C4-2B (cell line): ENCODE measurements around the gene PAQR6.
A peak's percentile ranks its signal among the peaks of the same experiment; 100 is the strongest.

Experiments used
- H3K27ac ChIP-seq: fragments of 450-650 bp; 2 replicates; pipeline ENCODE4 v1.5.1; 2017
- ZFX ChIP-seq: fragments of 450-650 bp; IDR thresholded peaks from 2 replicates; pipeline ENCODE4 v1.6.1; 2017
- TF ChIP-seq, protein P1 (sequence below): fragments of 450-650 bp; conservative IDR thresholded peaks from 2 replicates; pipeline ENCODE4 v1.5.1; 2017; ENCODE audit warnings: mild to moderate bottlenecking

Gene PAQR6

DNA sequence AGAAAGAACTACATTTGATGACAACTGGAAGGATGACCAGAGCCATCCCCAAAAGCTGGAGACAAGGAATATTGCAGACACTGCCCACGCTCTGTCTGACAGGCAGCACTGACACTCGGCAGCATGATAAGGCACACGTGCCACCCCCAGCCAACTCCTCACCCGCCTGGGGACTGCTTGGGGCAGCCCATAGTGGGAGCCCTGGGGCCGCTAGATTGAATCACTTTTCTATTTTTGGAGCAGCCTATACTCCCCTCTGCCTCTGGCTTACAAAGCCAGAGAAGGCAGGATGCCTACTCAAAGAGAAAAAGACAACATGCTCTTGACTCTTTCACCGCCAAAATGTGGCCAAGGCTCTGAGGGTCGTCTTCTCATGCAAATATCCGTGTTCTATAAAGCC lies 33.4 kb upstream of the PAQR6 start:
- TF ChIP-seq ZFX: no peak
- TF ChIP-seq, protein P1, sequence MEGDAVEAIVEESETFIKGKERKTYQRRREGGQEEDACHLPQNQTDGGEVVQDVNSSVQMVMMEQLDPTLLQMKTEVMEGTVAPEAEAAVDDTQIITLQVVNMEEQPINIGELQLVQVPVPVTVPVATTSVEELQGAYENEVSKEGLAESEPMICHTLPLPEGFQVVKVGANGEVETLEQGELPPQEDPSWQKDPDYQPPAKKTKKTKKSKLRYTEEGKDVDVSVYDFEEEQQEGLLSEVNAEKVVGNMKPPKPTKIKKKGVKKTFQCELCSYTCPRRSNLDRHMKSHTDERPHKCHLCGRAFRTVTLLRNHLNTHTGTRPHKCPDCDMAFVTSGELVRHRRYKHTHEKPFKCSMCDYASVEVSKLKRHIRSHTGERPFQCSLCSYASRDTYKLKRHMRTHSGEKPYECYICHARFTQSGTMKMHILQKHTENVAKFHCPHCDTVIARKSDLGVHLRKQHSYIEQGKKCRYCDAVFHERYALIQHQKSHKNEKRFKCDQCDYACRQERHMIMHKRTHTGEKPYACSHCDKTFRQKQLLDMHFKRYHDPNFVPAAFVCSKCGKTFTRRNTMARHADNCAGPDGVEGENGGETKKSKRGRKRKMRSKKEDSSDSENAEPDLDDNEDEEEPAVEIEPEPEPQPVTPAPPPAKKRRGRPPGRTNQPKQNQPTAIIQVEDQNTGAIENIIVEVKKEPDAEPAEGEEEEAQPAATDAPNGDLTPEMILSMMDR: no peak
- H3K27ac ChIP-seq: peak overlapping the region; percentile 94

DNA sequence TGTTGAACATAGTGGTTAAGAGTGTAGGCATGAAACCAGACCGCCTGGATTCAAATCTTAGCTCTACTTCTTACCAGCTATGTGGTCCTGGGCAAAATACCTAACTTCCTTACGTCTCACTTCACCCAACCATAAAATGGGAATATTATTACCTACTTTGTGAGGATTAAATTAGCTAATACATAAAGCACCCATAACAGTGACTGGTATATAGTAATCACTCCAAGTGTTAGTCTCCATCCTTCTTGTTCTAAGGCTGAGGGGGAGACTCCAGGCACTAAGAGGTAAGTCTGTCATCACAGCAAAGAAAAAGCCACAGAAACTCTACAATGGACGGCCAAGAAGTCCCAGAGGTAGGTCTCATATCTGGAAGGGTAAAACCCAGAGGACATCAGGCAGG lies 32.0 kb upstream of the PAQR6 start:
- no peak for TF ChIP-seq ZFX
- TF ChIP-seq, protein P1: no peak
- no peak overlapping the region for H3K27ac ChIP-seq

- TF ChIP-seq, protein P1: no peak
- TF ChIP-seq ZFX: no peak
- H3K27ac ChIP-seq: no peak overlapping the region
Measured at GRCh38 chr1:156276966-156277381, 29.1 kb upstream of the PAQR6 start.

DNA sequence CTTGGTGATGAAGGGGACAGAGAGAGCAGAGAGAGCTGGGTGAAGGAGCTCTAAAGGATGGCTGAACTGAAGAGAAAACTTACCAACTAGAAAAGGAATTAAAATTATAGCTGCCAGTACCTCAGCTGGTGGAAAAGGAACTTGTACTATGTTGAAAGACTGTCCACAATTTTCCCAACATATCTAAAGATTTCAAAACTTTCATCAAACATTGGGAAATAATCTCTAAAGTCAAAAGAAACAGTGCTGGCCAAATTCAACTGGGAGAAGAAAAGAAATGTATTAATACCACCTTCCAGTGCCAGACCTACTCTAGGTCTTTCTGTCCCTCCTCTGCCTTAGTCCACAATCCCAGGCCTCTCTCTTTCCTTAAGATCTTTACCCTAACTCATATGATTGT lies 28.7 kb upstream of the PAQR6 start:
- no peak for TF ChIP-seq ZFX
- TF ChIP-seq, protein P1: no peak

GRCh38 chr1:156270314-156270713 lies 22.5 kb upstream of the PAQR6 start:
- TF ChIP-seq, protein P1: no peak
- no peak for TF ChIP-seq ZFX
- no peak overlapping the region for H3K27ac ChIP-seq

More for the DNA sequence above, 28.7 kb upstream of the PAQR6 start:
- H3K27ac ChIP-seq: no peak overlapping the region

DNA sequence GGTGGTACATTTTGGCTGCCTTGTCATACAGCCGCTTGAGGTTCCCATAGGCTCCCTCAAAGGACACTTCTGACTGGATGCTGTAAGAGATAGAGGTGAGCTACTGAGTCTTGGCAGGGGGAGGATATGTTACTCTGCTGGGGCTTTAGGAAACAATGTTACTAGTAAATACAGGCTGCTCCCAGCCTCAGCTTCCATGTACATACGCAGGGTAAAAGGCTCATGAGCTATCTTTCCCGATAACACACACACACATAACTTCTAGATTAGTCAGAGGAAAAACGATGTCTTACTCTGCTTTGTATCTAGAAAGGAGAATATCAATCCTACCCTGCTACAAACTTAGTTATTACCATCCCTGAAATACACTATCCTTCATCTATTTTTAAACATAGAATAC lies 20.5 kb upstream of the PAQR6 start:
- no peak overlapping the region for H3K27ac ChIP-seq

GRCh38 chr1:156266051-156266450 lies 18.2 kb upstream of the PAQR6 start:
- H3K27ac ChIP-seq: no peak overlapping the region
- TF ChIP-seq, protein P1: no peak
- TF ChIP-seq ZFX: no peak

More for the DNA sequence above, 20.5 kb upstream of the PAQR6 start:
- no peak for TF ChIP-seq ZFX
- TF ChIP-seq, protein P1: no peak
